NB4 (cell line): ENCODE results near the gene CASP6.
A peak's percentile ranks its signal among the peaks of the same experiment; 100 is the strongest.

ENCODE experiments used
- DNase-seq: peaks from one replicate; pipeline ENCODE4 v3.0.0; 2010; ENCODE audit warnings: low read depth
- H3K4me3 ChIP-seq: one replicate; pipeline ENCODE4 v1.5.1; 2011; ENCODE audit warnings: mild to moderate bottlenecking, low read depth, low read length, moderate library complexity
- MYC ChIP-seq: IDR thresholded peaks from 2 replicates; pipeline ENCODE4 v1.6.1; 2011; ENCODE audit warnings: low read depth, low read length
- POLR2A ChIP-seq: IDR thresholded peaks from 2 replicates; pipeline ENCODE4 v1.6.1; 2011; ENCODE audit warnings: mild to moderate bottlenecking; ENCODE audit not compliant: insufficient read length; ENCODE audit errors: extremely low read depth
- TF ChIP-seq, protein P1 (sequence below): IDR thresholded peaks from 2 replicates; pipeline ENCODE4 v1.6.1; 2011; ENCODE audit warnings: low read depth, low read length
- TF ChIP-seq, protein P2 (sequence below): IDR thresholded peaks from one replicate; pipeline ENCODE4 v1.5.1; 2012; ENCODE audit warnings: low read depth, low read length

CASP6 gene

DNA sequence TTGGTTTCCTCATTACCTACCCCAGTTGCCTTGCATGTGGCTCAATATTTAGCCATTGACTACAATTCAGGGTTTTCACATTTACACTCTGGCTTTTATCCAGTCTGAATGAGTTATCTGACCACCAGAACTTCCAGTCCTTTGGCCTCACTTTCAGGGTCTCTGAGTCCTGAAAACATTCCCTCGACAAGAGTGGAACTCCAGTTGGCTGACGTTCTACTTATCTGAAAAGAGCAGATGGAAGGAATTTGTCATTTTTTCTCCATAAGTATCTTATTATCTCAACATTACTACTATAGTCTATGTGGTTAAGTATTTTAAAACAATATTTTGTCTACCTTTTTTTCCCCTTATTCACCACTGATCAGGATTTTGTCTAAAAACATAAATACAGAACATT, 5.2 kb upstream of the CASP6 start:
- H3K4me3 ChIP-seq, result no peak overlapping the region
- TF ChIP-seq, protein P1, sequence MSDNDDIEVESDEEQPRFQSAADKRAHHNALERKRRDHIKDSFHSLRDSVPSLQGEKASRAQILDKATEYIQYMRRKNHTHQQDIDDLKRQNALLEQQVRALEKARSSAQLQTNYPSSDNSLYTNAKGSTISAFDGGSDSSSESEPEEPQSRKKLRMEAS, result no peak
- no peak for DNase-seq

DNA sequence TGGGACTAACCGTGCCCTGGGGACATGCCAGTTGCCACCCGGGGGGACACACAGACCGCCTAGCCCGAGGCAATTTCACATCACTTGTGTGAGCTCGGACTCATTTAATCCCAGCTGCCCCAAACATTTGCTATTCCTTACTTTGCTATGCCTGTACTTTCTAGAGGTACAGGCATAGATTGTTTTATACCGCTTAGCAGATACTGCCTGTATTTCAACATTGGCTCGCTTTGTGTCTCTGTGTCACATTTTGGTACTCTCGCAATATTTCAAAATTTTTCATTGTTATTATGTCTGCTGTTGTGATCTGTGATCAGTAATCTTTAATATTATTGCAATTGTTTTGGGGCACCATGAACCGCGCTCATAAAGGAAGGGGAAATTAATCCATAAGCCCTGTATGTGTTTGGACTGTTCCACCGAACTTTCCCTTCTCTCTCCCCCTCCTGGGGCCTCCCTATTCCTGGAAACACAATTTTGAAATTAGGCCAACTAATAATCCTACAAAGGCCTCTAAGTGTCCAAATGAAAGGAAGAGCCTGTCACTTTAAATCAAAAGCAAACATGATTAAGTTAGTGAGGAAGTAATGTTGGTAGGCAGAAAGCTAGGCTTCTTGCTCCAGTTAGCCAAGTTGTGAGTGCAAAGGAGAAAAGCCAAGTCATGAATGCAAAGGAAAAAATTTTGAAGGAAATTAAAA, 568 bp upstream of the CASP6 start:
- peak; percentile 28 for DNase-seq
- TF ChIP-seq, protein P1, result no peak
- TF ChIP-seq POLR2A, result no peak
- TF ChIP-seq, protein P2, sequence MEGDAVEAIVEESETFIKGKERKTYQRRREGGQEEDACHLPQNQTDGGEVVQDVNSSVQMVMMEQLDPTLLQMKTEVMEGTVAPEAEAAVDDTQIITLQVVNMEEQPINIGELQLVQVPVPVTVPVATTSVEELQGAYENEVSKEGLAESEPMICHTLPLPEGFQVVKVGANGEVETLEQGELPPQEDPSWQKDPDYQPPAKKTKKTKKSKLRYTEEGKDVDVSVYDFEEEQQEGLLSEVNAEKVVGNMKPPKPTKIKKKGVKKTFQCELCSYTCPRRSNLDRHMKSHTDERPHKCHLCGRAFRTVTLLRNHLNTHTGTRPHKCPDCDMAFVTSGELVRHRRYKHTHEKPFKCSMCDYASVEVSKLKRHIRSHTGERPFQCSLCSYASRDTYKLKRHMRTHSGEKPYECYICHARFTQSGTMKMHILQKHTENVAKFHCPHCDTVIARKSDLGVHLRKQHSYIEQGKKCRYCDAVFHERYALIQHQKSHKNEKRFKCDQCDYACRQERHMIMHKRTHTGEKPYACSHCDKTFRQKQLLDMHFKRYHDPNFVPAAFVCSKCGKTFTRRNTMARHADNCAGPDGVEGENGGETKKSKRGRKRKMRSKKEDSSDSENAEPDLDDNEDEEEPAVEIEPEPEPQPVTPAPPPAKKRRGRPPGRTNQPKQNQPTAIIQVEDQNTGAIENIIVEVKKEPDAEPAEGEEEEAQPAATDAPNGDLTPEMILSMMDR, result no peak
- no peak for TF ChIP-seq MYC
- peak overlapping the region; percentile 72 for H3K4me3 ChIP-seq

DNA sequence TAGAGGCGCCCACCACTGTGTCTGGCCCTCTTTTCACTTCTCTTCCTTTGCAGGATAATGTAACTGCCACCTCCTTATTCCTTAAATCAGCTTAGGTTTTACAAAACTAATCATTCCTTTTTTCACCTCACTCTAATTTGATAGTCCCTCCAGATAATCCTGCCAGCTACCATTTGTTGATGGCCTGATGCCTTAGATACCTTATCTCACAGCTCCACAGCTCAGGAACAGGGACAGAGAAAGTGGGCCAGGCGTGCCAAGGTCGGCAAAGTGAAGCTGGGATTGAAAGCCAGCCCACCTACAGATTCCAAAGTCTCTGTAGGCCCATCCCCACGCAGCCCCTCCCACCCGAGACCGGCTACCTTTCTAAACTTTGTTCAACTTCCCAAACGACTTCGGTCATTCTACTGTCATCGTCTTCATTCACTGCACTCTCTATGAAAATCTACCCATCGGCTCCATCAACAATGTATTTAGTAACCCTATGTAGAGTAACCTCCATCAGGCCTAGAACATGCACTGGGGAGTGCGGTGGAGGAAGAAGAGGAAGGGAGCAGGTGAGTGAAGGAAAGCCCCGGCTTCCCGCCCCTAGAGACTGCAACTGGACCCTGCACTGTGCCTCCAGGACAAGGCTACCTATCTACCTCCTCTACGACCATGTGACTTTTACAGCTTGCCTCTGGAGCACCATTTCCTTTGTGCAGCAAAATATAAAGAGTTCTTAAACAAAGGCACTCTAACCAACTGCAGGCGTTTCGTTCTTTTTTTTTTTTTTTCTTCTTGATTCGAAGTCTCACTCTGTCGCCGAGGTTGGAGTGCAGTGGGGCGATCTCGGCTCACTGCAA, 1.5 kb downstream of the CASP6 start:
- peak overlapping the region; percentile 72 for H3K4me3 ChIP-seq
- peak; percentile 7 for DNase-seq
- TF ChIP-seq, protein P1, result no peak
- TF ChIP-seq POLR2A, result no peak

DNA sequence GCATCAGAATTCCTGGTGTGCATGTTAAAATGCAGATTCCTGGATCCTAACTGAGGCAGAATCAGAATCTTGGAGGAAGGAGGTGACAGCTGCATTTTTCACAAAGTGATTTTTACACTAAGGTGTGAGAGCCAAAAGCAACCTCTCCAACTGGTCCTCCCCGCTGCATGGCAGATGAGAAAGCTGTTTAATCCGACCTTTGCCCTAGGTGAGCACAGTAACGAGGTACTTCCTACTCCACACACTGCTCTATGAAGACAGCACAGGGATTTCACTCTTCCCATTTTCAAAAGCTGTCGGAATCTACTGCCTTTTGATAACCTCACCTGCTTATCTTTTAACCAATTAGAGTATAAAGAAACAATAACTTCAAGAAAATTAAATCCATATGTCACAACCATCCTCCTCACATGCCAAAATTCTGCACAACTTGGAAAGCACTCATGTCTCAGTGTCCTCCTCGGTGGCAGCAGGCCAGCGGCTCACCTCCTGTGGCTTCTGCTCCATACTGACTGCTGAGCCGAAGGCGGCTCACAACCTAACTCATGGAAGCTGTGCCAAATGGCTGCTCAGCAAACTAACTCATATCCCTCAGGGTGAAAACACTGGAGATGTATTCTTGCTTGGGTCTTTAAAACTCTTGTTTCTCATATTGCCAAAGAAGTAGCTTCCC, 3.6 kb downstream of the CASP6 start:
- H3K4me3 ChIP-seq, result no peak overlapping the region
- no peak for DNase-seq
- TF ChIP-seq MYC, result no peak
- no peak for TF ChIP-seq POLR2A
- TF ChIP-seq, protein P2, result no peak
- TF ChIP-seq, protein P1, result no peak

DNA sequence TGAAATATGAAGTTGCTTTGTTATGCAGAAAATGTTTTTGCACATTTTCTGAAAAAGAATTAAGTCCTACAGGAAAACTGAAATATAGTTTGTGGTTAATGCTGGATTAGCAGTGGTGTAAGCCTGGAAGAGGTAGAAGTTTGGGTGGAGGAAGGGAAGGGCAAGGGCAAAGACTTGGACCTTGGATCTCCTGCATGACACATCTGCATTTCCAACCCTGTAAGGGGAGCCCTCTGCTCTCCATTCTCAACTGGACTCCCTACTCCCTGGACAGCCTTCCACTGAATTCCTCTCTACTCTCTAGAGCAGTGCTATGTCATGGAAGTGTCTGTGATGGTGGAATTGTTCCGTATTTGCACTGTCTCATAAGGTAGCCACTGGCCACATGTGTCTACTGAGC, 4.6 kb downstream of the CASP6 start:
- no peak for DNase-seq

GRCh38 chr4:109691411-109691920, 11.8 kb downstream of the CASP6 start:
- H3K4me3 ChIP-seq, result no peak overlapping the region
- TF ChIP-seq, protein P2, result no peak
- TF ChIP-seq MYC (no peak), POLR2A (no peak)
- TF ChIP-seq, protein P1, result no peak
- no peak for DNase-seq

More for the DNA sequence above, 4.6 kb downstream of the CASP6 start:
- TF ChIP-seq MYC (no peak), POLR2A (no peak)
- TF ChIP-seq, protein P1, result no peak
- TF ChIP-seq, protein P2, result no peak
- no peak overlapping the region for H3K4me3 ChIP-seq
